HG02588 (cell line): Measurements from ENCODE around the gene KLHDC1.
A peak's percentile ranks its signal among the peaks of the same experiment; 100 is the strongest.
"Not testable (repeated sequence)": the region's sequence is repeated elsewhere in the genome, so short reads cannot be mapped to it uniquely, and the experiment has no call there.

Experiments used
- ATAC-seq: cut with Tn5 transposase; IDR thresholded peaks from one replicate; pipeline ENCODE4 v1.9.1; 2021; ENCODE audit warnings: mild to moderate bottlenecking, moderate library complexity; ENCODE audit not compliant: unreplicated experiment

Gene KLHDC1

DNA sequence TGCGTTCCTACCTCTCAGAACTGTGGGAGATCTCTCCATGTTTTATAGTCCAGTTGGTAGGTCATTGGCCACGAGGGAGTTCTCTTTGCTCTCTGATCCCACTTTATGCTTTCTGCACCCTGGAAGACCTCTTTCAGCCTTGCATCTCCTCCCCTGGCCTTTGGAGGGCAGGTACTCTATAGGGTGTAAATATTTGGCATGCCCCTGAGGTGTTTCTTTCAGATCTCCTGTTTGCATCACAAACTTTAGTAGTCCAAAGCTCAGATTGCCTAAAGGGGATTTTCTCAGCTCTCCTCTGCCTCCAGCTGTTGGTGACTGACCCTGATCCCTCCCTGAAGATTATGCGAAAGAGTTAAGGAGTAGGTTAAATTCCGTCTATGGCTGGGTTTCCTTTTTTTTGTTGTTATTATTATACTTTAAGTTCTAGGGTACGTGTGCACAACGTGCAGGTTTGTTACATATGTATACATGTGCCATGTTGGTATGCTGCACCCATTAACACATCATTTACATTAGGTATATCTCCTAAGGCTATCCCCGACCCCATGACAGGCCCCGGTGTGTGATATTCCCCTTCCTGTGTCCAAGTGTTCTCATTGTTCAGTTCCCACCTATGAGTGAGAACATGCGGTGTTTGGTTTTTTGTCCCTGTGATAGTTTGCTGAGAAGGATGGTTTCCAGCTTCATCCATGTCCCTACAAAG, 29.0 kb downstream of the KLHDC1 start:
- not testable (repeated sequence) for ATAC-seq

- no peak for ATAC-seq
Measured at GRCh38 chr14:49727171-49727570, 34.3 kb downstream of the KLHDC1 start.

GRCh38 chr14:49732896-49733295, 40.0 kb downstream of the KLHDC1 start:
- ATAC-seq = no peak

DNA sequence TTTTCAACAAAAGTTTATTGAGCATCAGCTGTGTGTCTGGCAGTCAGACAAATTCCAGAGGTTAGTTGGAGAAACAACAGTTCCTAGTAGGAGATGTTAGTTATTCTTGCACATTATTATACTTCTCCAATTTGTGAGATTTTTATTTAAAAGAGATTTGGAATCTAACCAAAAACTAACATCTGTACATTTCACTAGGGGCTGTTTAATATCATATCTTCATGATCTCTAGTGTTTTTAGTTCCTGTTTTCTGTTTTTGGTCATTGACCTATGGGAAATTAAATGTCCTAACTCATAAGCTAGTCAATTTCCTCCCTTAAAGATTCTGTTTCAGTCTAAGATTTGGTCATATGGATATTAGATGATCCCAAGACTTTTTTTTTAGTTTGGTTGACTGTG, 40.9 kb downstream of the KLHDC1 start:
- ATAC-seq = no peak

DNA sequence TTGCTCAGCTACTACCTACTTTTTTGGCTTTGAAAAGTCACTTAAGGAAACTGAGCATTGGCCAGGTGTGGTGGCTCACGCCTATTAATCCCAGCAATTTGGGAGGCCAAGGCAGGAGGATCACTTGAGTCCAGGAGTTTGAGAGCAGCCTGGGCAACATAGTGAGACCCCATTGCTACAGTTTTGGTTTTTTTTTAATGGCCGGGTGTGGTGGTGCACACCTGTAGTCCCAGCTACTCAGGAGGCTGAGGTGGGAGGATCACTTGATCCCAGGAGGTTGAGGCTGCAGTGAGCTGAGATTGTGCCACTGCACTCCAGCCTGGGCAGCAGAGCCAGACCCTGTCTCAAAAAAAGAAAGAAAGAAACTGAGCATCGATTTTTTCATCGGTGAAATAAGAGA, 42.7 kb downstream of the KLHDC1 start:
- not testable (repeated sequence) for ATAC-seq

DNA sequence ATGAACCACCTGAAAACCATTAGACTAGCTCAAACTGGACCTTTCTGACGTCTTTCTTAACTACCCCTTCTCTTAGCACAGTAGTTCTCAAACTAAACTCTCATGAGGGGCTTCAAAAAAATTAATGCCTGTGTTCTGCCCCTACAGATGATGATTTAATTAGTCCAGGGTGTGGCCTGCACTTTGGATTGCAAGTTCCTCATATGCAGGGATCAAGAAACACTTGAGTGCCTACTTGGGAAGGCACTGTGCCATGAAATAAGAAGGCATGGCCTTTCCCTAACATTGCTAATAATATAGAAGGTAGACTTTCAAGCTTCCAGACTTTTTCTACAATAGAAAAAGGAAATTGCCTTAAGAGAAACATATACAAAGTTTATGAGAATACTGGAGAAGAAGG, 52.3 kb downstream of the KLHDC1 start:
- no peak for ATAC-seq

DNA sequence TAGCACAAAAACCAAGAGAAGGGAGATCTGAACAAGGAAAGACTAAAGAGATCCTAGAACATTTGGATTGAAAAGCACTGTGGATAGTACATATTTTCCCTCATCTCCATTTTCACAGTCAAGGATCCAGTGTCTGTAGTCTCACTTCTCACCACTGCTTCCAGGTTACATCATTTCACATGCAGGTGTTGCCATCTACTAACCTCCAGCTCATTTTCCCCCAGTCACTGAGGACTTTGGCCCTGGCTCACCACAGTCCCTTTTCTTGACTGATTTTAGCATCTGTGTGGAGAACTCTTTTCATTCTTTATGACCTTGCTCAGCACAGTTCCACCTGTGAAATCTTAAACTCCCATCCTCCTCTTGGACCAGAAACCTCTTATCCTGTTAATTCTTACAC, 53.6 kb downstream of the KLHDC1 start:
- not testable (repeated sequence) for ATAC-seq

DNA sequence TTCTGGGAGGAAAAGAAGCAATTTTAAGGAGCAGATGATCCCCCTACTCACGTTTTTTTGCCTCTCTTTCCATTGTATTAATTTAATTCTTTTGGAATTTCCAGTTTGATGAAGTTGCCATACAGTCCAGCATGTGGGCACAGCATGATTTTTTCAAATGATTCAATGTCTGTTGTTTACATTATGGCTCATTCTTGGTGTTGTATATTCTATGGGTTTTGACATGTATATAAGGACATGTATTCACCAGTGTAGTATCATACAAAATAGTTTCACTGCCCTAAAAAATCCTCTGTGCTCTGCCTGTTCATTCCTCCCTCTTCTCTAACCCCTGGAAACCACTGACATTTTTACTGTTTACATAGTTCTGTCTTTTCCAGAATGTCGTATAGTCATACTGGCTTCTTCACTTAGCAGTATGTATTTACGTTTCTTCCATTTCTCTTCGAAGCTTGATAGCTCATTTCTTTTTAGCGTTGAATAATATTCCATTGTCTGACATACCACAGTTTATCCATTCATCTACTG, 61.7 kb downstream of the KLHDC1 start:
- ATAC-seq = no peak

GRCh38 chr14:49755378-49755777, 62.5 kb downstream of the KLHDC1 start:
- no peak for ATAC-seq

GRCh38 chr14:49761839-49762551, 69.1 kb downstream of the KLHDC1 start:
- ATAC-seq = no peak

- ATAC-seq = no peak
Measured at GRCh38 chr14:49766839-49767238, 73.9 kb downstream of the KLHDC1 start.

DNA sequence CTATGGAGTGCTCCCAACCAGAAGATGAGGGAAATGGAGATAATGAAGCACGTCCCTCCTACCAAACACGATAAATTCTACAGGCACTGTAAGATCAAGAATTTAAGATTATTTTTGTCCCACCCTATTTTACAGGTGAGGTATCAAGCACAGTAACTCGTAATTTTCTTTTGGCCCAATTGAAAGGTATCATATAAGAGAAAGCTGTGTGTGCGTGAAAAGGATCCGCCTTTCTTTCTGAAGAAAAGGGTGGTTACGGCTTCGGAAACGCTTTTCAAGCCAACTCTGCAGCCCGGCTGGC, 74.3 kb downstream of the KLHDC1 start:
- no peak for ATAC-seq

DNA sequence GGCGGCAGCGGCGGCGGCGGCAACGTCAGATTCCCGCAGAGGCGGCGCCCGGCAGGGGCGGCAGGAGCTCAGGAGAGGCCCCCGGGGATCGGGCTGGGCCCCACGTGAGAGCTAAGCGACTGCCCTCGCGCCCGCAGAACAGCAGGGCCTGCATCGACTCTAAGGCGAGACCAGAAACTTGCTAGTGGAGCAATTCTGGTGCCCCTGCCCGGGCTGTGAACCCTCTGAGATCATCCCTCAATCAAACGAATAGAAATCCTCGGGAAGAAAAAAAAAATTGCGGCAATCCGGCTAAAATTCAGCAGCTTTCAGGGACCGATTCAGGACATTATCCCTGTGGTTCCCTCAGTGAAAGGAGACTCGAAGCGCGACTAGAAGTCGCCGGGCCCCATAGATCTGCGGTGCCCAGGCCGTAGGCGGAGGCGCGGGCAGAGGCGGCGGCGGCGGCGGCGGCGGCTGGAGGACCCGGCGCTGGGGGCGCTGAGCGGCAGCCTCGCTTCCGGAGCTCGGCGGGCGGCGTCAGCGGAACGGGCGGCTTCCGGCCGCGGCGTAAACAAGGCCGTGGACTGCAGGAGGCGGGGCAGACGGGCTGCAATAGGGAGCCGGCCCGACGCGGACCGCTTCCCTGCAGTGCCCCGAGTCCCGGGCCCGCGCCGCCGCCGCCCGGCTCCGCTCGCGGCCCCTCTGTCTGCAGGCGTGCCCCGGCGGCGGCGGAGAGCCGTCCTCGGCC, 74.8 kb downstream of the KLHDC1 start, which contains the start of gene KLHDC2:
KLHDC2 (plus strand) TSS at position 583 of the 730 bp plus-strand sequence. CDS start 316 bp downstream, outside the sequence.
- peak; percentile 94 for ATAC-seq

DNA sequence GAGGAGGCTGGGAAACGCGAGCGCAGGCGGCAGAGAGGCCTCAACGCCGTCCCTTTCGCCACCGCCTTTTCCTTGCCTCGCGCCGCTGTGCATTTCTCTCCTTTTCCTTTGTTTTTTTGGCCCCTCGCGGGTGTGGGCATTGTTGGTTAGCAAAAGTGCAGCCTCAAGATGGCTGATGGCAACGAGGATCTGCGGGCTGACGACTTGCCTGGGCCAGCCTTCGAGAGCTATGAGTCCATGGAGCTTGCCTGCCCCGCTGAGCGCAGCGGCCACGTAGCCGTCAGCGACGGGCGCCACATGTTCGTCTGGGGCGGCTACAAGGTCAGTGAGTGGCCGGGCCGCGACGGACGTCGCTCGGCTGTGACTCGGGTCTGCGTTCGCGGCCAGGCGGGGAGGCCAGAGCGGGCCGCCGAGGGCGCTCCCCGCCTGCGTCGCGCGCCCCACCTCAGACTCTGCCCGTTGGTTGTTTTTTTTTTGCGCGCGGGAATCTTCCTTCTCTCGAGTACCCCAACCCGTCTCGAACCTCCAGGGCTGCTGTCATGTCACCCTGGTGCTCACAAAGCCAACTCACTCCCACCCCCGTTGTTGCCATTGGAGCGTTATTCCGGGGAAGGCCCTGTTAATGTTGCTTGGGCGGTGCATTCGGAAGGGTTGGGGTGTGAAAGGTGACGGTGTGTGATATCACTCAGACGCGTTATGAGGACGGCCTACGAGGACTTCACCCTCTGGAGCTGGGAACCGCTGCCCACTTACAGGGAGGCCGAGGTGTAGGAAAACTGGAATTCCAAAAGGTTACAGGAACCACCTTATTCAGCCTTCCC, 75.6 kb downstream of the KLHDC1 start:
- ATAC-seq = peak; percentile 26

DNA sequence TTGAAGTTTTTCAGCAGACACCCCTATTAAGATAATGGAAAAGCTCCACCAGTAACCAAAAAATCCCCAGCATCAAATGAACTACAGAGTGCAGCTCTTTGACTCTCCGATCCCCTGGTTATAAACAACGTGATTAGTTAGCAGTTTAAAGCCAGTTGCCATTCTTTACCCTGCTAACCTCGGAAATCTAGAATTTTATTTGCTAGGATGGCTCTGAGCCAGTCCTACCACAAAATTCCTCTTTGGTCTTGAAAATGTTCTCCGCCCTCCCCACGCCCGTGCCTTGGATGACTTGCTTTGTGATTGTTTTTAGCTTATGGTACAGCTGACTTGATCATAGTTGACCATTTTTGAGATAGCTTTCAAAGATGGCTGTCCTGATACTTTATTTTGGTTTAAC, 76.3 kb downstream of the KLHDC1 start:
- ATAC-seq = no peak

- ATAC-seq = no peak
Measured at GRCh38 chr14:49769581-49770211, 76.8 kb downstream of the KLHDC1 start.

DNA sequence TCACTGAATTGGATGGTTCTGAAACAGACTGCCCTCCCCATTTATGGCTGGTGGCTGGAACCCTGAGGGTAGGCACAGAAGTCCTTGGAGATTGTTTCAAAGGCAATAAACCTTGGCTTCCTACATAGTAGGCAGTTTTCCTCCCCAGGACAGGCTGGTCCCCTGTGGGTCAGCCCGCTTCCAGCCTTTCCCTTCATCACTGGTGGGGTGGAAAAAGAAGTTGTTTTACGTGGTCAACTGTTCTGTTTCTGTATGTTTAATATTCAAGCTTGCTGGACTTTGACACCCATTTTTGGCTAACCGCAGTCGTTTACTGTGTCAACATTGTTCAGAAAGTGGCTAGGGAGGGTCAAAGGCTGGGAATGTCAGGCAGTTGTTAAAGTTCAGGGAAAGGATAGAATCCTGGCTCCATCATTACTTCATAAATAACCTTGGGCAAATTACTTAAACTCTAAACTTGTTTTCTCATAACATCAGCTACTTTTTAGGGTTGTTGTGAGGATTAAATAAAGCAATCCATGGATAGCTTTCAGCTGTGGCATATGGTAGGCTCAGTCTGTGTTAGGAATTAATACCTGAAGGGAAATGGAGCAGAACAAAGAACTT, 77.4 kb downstream of the KLHDC1 start:
- ATAC-seq = no peak

GRCh38 chr14:49771691-49772090, 78.8 kb downstream of the KLHDC1 start:
- ATAC-seq = not testable (repeated sequence)

DNA sequence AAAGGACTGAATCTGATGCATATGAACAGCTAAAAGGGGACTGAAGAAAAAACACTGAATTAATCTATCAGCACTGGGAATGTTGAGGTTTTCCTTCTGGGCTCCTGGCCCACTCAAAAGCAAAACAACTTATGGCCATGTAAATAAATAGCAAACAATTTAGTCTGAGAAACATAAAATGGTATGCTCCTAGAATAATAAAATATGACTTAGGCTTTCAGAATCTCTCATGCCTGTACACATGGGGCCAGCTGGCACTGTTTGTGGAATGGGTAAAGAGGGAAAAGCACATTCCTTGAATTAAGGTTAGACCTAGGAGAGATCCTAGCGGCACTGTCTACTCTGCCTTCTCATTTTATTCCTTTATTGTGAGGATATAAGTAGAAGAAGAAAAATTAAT, 81.2 kb downstream of the KLHDC1 start:
- no peak for ATAC-seq

- ATAC-seq = no peak
Measured at GRCh38 chr14:49778421-49778820, 85.5 kb downstream of the KLHDC1 start.
